DMS153 treated with DMSO at 0.1 percent for 48 hours (cell line): ENCODE results near the gene TGM1.

ENCODE experiments used
- DNase-seq: peaks from one replicate; lab custom pipeline; 2025; ENCODE audit not compliant: unreplicated experiment; lab: John Stamatoyannopoulos, UW

TGM1 gene

DNA sequence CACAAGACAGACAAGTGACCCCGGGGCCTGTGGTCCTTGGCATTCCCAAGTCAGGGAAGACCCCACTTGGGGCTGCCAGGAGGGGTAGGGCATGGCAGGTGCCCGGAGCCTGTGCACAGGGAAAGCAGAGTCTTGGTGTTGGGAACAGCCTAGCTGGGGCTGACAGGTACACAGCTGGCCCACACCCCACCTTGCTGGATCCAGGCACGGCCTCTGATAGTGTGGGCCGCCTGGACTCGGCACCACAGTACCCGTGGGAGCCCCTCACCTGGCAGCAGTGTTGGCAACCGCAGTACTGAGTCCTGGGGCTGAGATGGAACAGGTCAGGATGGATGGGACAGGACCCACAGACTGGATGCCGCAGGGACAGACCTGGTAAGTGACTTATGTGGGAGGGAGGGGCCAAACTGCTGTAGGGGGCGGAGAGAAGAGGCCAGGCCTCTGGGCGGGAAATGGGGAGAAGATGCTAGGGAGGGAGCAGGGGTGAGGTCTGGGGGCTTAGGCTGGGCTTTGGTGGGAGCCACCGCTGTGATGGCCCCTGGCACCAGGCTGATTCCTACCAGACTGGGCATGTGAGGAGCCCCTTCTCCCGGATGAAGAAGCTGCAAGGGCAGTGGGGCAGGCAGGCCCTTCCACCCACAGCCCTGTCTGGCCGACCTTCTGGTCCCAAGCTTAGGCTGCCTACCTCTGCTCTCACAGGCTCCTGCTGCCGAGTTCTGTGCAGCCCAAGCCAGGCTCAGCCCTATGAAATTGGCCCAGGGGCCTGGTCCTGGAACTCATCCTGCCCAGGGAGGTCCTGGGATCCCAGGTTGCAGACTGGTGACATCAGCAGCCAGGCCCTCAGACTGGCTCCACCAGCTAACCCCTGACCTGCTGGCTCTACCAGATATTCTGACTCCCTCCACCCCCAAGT, at the start of gene TGM1:
Gene TGM1 (minus strand): TSS at position 357 of the 913 bp plus-strand sequence. CDS start 825 bp downstream, outside the sequence.
- DNase-seq: no peak

DNA sequence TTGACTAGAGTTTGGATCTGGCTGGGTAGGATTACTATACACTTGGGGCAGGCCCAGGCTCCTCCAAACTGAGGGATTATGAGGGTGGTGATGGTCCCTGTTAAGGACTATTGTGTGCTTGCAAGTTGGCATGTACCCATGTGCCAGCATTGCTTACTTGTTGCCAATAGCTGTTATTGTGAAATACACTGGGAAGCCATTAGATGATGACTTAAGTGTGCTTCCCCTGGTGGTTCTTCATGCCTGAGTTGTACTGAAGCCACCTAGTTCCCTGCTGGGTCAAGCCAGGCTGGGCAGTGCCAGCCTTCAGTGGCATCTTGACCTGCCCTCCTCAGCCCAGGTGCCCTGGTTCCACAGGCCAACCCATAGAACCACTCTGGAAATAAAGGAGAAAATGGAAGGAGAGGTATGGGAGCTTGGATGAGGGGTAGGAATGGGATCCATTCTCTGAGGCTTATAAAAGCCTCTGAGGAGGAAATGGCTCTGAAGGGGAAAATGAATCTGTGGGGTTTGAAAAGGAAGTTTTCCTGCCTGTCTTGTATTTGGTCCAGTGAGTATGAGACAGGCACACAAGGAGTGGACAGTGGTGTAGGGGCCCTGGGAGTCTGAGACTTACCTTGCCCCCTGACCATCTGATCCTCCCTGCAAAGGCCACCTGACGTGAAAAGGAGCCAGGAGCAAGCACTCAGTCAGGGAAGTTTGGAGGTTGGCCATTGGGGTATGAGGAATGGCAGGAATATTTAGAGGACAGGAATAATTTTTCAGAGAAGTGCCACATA, 49.0 kb upstream of the TGM1 start:
- DNase-seq: no peak

DNA sequence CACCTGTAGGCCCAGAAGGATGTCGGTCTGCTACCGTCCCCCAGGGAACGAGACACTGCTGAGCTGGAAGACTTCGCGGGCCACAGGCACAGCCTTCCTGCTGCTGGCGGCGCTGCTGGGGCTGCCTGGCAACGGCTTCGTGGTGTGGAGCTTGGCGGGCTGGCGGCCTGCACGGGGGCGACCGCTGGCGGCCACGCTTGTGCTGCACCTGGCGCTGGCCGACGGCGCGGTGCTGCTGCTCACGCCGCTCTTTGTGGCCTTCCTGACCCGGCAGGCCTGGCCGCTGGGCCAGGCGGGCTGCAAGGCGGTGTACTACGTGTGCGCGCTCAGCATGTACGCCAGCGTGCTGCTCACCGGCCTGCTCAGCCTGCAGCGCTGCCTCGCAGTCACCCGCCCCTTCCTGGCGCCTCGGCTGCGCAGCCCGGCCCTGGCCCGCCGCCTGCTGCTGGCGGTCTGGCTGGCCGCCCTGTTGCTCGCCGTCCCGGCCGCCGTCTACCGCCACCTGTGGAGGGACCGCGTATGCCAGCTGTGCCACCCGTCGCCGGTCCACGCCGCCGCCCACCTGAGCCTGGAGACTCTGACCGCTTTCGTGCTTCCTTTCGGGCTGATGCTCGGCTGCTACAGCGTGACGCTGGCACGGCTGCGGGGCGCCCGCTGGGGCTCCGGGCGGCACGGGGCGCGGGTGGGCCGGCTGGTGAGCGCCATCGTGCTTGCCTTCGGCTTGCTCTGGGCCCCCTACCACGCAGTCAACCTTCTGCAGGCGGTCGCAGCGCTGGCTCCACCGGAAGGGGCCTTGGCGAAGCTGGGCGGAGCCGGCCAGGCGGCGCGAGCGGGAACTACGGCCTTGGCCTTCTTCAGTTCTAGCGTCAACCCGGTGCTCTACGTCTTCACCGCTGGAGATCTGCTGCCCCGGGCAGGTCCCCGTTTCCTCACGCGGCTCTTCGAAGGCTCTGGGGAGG, 47.9 kb upstream of the TGM1 start, which contains the start of gene LTB4R:
Gene LTB4R (plus strand): TSS at position 857 of the 959 bp plus-strand sequence. CDS start 4,150 bp downstream, outside the sequence.
- DNase-seq: peak; percentile 36

- DNase-seq: no peak
Observed at GRCh38 chr14:24310265-24310645, 47.3 kb upstream of the TGM1 start.

GRCh38 chr14:24309538-24310264, 46.7 kb upstream of the TGM1 start, which contains the start of gene LTB4R2:
TSS of gene LTB4R2 (plus strand) at chr14:24310140. CDS start at chr14:24310665, 525 bp downstream.
- DNase-seq: no peak

GRCh38 chr14:24308342-24309124, 45.6 kb upstream of the TGM1 start:
- DNase-seq: no peak

DNA sequence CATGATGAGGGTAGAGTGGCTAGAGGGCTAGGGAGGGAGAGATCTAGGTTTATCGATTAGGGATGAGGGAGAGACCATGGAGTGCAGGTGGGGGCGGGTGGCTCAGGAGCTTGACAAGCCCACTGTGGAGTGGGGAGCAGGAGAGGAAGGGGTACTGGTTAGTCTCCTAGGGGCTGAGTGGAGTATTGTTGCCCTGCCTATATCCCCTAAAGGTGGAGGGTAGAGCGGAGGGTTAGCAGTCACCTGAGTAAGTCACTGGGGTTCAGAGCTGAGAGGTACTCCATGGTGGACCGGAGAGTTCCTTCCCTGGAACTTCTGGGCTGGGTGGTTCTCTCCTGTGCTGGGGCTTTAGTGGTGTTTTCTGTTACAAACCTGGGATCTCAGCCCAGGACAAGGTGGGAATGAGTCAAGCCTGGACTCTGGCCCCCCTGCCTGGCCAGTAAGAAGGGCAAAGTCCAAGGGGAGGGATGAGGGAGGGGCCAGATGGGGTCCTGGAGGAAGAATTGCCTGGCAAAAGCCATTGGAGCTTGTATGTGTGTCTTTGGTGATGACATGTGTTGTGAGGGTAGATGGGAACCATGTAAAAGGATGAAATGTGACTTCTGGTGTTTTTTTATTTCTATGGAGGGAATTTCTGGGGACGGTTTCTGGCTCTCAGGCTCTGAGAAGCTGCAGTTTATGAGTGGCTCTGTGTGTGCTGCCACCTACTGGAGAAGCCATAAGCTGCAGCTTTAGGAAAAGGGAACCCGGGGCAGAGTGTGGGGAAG, 44.8 kb upstream of the TGM1 start, which contains the start of gene CIDEB:
Gene CIDEB (minus strand): TSS at position 403 of the 767 bp plus-strand sequence. CDS start 119 bp downstream, at position 284.
- peak; percentile 4 for DNase-seq

- no peak for DNase-seq
Observed at GRCh38 chr14:24307156-24307574, 44.2 kb upstream of the TGM1 start.

- DNase-seq: no peak
Observed at GRCh38 chr14:24304019-24304387, 41.0 kb upstream of the TGM1 start.

DNA sequence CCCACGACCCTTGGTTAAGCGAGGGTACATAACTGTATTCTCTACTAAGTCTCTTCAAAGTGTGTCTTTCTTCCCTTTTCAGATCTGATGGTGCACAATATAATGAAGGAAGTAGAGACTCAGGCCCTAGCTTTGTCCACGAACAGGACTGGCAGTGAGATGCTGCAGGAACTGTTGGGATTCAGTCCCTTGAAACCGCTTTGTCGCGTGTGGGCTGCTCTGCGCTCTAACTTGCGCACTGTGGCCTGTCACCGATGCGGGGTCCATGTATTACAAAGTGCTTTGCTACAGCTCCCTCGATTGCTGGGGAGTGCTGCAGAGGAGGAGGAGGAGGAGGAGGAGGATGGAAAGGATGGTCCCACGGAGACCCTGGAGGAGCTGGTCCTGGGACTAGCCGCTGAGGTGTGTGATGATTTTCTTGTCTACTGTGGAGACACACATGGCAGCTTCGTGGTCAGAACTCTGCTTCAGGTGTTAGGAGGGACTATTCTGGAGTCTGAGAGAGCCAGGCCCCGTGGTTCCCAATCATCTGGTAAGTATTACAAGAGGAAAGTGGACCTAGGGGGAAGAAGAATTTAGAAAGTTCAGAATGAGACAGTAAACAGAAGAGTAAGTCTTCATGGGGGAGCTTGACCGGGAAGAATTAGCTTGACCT, 37.5 kb upstream of the TGM1 start:
- DNase-seq: no peak

DNA sequence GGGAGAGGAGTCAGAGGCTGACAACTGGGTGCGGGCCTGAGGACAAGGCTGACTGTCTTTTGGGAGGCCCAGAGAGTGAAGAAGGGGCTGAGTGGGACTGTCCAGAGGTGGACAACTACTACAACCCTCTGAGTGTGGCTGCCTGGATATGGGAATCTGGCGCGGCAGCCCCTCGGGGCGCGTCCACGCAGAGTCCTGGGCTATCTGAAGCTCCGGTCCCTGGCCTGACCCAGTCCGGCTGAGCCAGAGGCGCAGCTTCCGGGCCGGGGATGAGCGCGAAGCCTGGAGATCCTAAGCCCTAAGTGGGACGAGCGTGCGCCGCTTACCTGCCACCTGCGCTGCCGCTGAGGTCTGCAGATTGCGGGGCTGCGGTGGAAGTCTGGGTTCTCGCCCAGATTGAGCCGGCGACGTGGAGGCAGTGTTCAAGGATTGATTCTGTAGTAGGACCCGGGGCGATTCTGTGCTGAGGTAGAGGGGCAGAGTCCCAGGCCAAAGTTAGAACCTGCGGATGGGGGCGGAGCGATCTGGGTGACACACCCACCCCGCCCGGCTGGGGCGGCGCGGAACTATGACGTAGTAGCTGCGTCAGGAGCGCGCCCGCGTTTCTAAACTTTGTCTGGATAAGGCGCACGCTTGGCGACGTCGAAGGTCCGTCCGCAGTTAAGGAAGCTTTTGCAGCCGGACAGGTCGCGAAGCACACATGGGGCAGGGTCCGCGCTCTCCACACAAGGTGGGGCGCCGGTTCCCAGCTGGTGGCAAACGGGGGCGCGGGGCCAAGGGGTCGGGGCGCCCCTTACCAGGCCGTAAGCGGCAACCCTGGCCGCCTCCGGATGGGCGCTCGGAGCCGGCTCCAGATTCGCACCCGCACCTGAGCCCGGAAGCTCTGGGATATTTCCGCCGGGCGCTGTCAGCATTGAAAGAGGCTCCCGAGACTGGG, 36.5 kb upstream of the TGM1 start, which contains the start of the genes DHRS1 and NOP9:
Gene DHRS1 (minus strand): TSS at position 526 of the 937 bp plus-strand sequence. CDS start 674 bp downstream, outside the sequence.
Gene NOP9 (plus strand): TSS at position 596 of the 937 bp plus-strand sequence. CDS start 105 bp downstream, at position 701.
- DNase-seq: peak; percentile 67

DNA sequence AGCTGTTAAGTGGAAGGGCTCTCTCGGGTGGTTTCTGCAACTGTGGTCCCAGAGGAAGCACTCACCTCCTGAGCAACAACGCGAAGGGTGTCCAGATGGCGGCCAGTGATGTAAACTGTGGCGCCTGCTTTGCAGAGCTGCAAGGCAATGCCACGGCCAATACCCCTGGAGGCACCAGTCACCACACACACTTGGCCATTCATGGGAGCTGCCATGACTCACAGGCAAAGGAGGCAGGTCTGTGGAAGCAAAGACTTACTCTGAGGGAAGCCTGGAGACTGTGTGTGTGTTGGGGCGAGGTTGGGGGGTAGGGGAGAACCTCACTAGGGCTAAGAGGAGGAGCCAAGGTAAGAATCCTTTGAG, 35.9 kb upstream of the TGM1 start:
- no peak for DNase-seq

GRCh38 chr14:24297190-24297964, 34.4 kb upstream of the TGM1 start:
- DNase-seq: peak; percentile 17

DNA sequence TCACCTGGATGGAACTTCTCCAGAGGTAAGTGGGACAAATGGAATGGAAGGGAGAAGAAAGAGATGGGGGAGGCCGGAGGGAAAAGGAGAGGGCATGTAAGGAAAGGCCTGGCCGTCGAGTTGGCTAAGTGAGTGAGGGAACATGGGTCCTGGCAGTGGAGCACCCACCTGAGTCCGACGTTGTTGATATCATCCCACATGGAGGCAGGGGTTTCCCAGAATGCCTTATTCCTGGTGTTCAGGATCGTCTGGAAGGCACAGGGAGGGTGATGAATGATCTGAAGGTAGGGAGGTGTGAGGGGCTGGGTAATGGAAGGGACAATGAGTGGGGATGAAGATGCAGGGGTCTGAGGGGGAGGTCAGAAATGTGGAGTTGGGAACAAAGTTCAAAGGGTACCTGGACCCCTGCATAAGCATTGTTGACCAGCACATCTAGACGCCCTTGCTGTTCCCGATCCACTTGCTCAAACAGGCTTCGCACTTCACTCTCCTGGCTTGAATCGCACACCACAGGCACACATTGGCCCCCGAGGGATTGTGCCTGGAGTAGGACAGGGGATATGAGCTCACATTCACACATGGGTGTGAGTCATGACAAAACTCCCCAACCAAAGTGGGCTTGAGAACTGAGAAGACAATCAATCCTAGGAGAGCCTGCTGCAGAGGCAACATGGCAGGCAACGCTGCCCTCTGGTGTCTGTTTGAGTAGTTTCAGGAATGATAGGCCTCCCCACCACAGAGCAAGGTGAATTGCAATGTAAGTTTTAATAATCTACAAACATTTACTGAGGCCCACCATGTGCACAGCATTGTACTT, 33.6 kb upstream of the TGM1 start:
- peak; percentile 42 for DNase-seq

DNA sequence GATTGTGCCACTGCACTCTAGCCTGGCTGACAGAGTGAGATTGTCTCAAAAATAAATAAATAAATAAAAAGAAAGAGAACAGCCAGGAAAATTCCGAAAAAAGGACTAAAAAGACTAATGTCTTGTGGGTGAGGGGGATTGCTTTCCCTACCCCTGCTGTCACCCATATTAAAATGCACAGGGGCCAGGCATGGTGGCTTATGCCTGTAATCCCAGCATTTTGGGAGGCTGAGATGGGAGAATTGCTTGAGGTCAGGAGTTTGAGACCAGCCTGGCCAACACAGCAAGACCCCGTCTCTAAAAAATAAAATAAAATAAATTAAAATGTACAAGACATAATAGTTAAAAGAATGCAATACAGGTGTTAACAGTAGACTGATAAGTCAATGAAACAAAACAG, 30.5 kb upstream of the TGM1 start:
- DNase-seq: no peak
